Esophagus mucosa (tissue), 1 donor: ENCODE results near the gene DUSP22. TPM values are rescaled to one million over a fixed set of nuclear protein-coding genes. Genes with fewer than 3 reads are reported as not detected.

Source experiments
- ATAC-seq: fragments of 200-7000 bp; cut with Tn5 transposase; one replicate; pipeline ENCODE4 v1.9.1; 2020
- total RNA-seq: library from RNA; stranded (reverse); gene quantifications from one replicate; pipeline ENCODE4 v1.2.4, GENCODE V29; 2023
- donor health status: DM: yes; HTN: yes; CAD: no.

The DUSP22 gene
- total RNA-seq, 1 donor from 2014 or later: 40.1 TPM

GRCh38 chr6:297571-298232, 5.4 kb downstream of the DUSP22 start:
- no peak for ATAC-seq

GRCh38 chr6:298233-299103, 6.2 kb downstream of the DUSP22 start:
- ATAC-seq: no peak

GRCh38 chr6:299104-299980, 7.1 kb downstream of the DUSP22 start:
- ATAC-seq: no peak

- ATAC-seq: no peak
Measured at GRCh38 chr6:300026-300425, 7.7 kb downstream of the DUSP22 start.

GRCh38 chr6:300494-301198, 8.4 kb downstream of the DUSP22 start:
- ATAC-seq: peak; percentile 46

GRCh38 chr6:301526-301925, 9.2 kb downstream of the DUSP22 start:
- ATAC-seq: no peak

- ATAC-seq: no peak
Measured at GRCh38 chr6:301929-302705, 9.8 kb downstream of the DUSP22 start.

- ATAC-seq: no peak
Measured at GRCh38 chr6:302760-303159, 10.5 kb downstream of the DUSP22 start.

- ATAC-seq: no peak
Measured at GRCh38 chr6:303263-303662, 11.0 kb downstream of the DUSP22 start.

- no peak for ATAC-seq
Measured at GRCh38 chr6:303948-304558, 11.8 kb downstream of the DUSP22 start.

- ATAC-seq: no peak
Measured at GRCh38 chr6:304833-305370, 12.6 kb downstream of the DUSP22 start.

- ATAC-seq: peak; percentile 21
Measured at GRCh38 chr6:305371-306206, 13.3 kb downstream of the DUSP22 start.

- peak; percentile 23 for ATAC-seq
Measured at GRCh38 chr6:306641-307061, 14.4 kb downstream of the DUSP22 start.

GRCh38 chr6:307065-307814, 15.0 kb downstream of the DUSP22 start:
- ATAC-seq: no peak

GRCh38 chr6:307874-308273, 15.6 kb downstream of the DUSP22 start:
- ATAC-seq: no peak

GRCh38 chr6:308307-308706, 16.0 kb downstream of the DUSP22 start:
- no peak for ATAC-seq

- no peak for ATAC-seq
Measured at GRCh38 chr6:308768-309167, 16.5 kb downstream of the DUSP22 start.

- ATAC-seq: no peak
Measured at GRCh38 chr6:309947-310346, 17.7 kb downstream of the DUSP22 start.

GRCh38 chr6:310671-311070, 18.4 kb downstream of the DUSP22 start:
- ATAC-seq: no peak
